GM23338 (cell line): Measurements from ENCODE around the gene RUNDC3A. TPM values are rescaled to one million over a fixed set of nuclear protein-coding genes. Genes with fewer than 3 reads are reported as not detected.

Experiments
- ATAC-seq: fragments of 200-7000 bp; cut with Tn5 transposase; 3 replicates; pipeline ENCODE4 v1.9.1; 2020
- DNase-seq: peaks from one replicate; pipeline ENCODE4 v3.0.0-alpha.2; 2015; ENCODE audit warnings: low spot score
- H2AFZ ChIP-seq: fragments of 200-600 bp; sonication (generic); 2 replicates; pipeline ENCODE4 v1.8.0; 2016; ENCODE audit warnings: antibody characterized with exemption, mild to moderate bottlenecking, moderate library complexity
- H3F3A ChIP-seq: fragments of 200-600 bp; sonication (generic); replicated peaks from 2 replicates; pipeline ENCODE4 v1.8.0; 2017; ENCODE audit warnings: antibody characterized with exemption, mixed run types, low read depth
- H3K27ac ChIP-seq: fragments of 200-600 bp; sonication (generic); 2 replicates; pipeline ENCODE4 v1.6.1; 2016; ENCODE audit warnings: low read depth
- H3K27me3 ChIP-seq: fragments of 200-600 bp; sonication (generic); 2 replicates; pipeline ENCODE4 v1.8.0; 2016; ENCODE audit warnings: mild to moderate bottlenecking, mixed run types, moderate library complexity; ENCODE audit not compliant: insufficient read depth
- H3K36me3 ChIP-seq: fragments of 200-600 bp; sonication (generic); 2 replicates; pipeline ENCODE4 v1.8.0; 2016; ENCODE audit warnings: mild to moderate bottlenecking; ENCODE audit not compliant: insufficient read depth
- H3K4me1 ChIP-seq: fragments of 200-600 bp; sonication (generic); 2 replicates; pipeline ENCODE4 v1.8.0; 2016; ENCODE audit warnings: mild to moderate bottlenecking, moderate library complexity; ENCODE audit not compliant: insufficient read depth
- H3K4me2 ChIP-seq: fragments of 200-600 bp; sonication (generic); 2 replicates; pipeline ENCODE4 v1.7.1; 2017; ENCODE audit warnings: mixed run types
- H3K4me3 ChIP-seq: fragments of 200-600 bp; sonication (generic); 2 replicates; pipeline ENCODE4 v1.6.1; 2016; ENCODE audit warnings: mixed run types
- H3K79me2 ChIP-seq: fragments of 200-600 bp; sonication (generic); replicated peaks from 2 replicates; pipeline ENCODE4 v1.8.0; 2017; ENCODE audit warnings: mild to moderate bottlenecking; ENCODE audit not compliant: insufficient read depth
- H3K9me2 ChIP-seq: fragments of 200-600 bp; sonication (generic); 2 replicates; pipeline ENCODE4 v1.8.0; 2017; ENCODE audit not compliant: insufficient read depth
- H4K20me1 ChIP-seq: fragments of 200-600 bp; sonication (generic); replicated peaks from 2 replicates; pipeline ENCODE4 v1.8.0; 2017; ENCODE audit warnings: mild to moderate bottlenecking; ENCODE audit not compliant: insufficient read depth
- H3K27ac Mint-ChIP-seq: 2 replicates; pipeline ENCODE4 v1.8.0; 2020; ENCODE audit warnings: inconsistent platforms, mild to moderate bottlenecking, moderate library complexity, mixed read lengths
- H3K27me3 Mint-ChIP-seq: 3 replicates; pipeline ENCODE4 v1.8.0; 2022; ENCODE audit warnings: low read depth, mild to moderate bottlenecking, moderate library complexity, mixed read lengths, inconsistent platforms; ENCODE audit not compliant: insufficient read depth, poor library complexity
- H3K36me3 Mint-ChIP-seq: 3 replicates; pipeline ENCODE4 v1.8.0; 2021; ENCODE audit warnings: low read depth, mild to moderate bottlenecking, inconsistent platforms, moderate library complexity, mixed read lengths
- H3K4me1 Mint-ChIP-seq: 3 replicates; pipeline ENCODE4 v1.8.0; 2020; ENCODE audit warnings: mild to moderate bottlenecking, inconsistent platforms, mixed read lengths
- H3K4me3 Mint-ChIP-seq: 3 replicates; pipeline ENCODE4 v1.8.0; 2021; ENCODE audit warnings: moderate library complexity, mild to moderate bottlenecking, inconsistent platforms, mixed read lengths
- H3K9me3 Mint-ChIP-seq: 3 replicates; pipeline ENCODE4 v1.8.0; 2020; ENCODE audit warnings: moderate library complexity, mild to moderate bottlenecking, inconsistent platforms, mixed read lengths
- ETS1 ChIP-seq: IDR thresholded peaks from 2 replicates; pipeline ENCODE4 v1.6.1; 2016; ENCODE audit warnings: antibody characterized with exemption
- NANOG ChIP-seq: IDR thresholded peaks from 2 replicates; pipeline ENCODE4 v1.6.1; 2016; ENCODE audit warnings: antibody characterized with exemption, borderline replicate concordance
- POLR2AphosphoS5 ChIP-seq: IDR thresholded peaks from 2 replicates; pipeline ENCODE4 v1.6.1; 2016; ENCODE audit warnings: antibody characterized with exemption, low read depth
- STAT1 ChIP-seq: IDR thresholded peaks from one replicate; pipeline ENCODE4 v1.6.1; 2016; ENCODE audit warnings: antibody characterized with exemption; ENCODE audit not compliant: unreplicated experiment
- ZNF114 ChIP-seq: fragments of 250-450 bp; sonication (Bioruptor Pico); IDR thresholded peaks from 2 replicates; pipeline ENCODE4 v1.5.0; 2020; ENCODE audit warnings: mild to moderate bottlenecking, moderate library complexity
- ZNF331 ChIP-seq: fragments of 250-450 bp; sonication (Bioruptor Pico); IDR thresholded peaks from 2 replicates; pipeline ENCODE4 v1.5.0; 2020; ENCODE audit warnings: low read depth, mild to moderate bottlenecking, moderate library complexity
- ZNF462 ChIP-seq: fragments of 250-450 bp; sonication (Bioruptor Pico); IDR thresholded peaks from 2 replicates; pipeline ENCODE4 v1.5.0; 2020; ENCODE audit warnings: mild to moderate bottlenecking, moderate library complexity
- polyA plus RNA-seq: library from polyadenylated mRNA; unstranded; fragments of >200 nt; fragmentation: Nextera tagmentation; extraction: Ambion mirVana; gene quantifications from 2 replicates; pipeline ENCODE4 v1.2.1, GENCODE V29; 2016
- total RNA-seq: library from RNA; depleted of rRNA; stranded (reverse); fragments of >200 nt; shearing (Covaris generic); gene quantifications from 2 replicates; pipeline ENCODE4 v1.2.3, GENCODE V29; 2014

Gene RUNDC3A
- total and polyA plus RNA-seq, 2 experiments from 2014 or later: 3.7 to 5.5 TPM

GRCh38 chr17:44273607-44274006 is 34.8 kb upstream of the RUNDC3A start:
- H2AFZ ChIP-seq: peak overlapping the region; percentile 59
- Mint-ChIP-seq H3K4me3 (no peak overlapping the region), H3K36me3 (no peaks in the 10 kb centered on the region; the same call in 2 of the 3 replicates), H3K9me3 (no peaks in the 10 kb centered on the region), H3K27me3 (peaks cover 17% of the 10 kb centered on the region), H3K4me1 (peaks cover 16% of the 10 kb centered on the region), H3K27ac (no peak overlapping the region)
- no peaks in the 10 kb centered on the region for H3K27me3 ChIP-seq
- H3K4me2 ChIP-seq: no peak overlapping the region
- no peaks in the 10 kb centered on the region for H4K20me1 ChIP-seq
- H3K4me1 ChIP-seq: peaks cover 7% of the 10 kb centered on the region; the same call in 1 of the 2 replicates
- no peak overlapping the region for H3K27ac ChIP-seq
- H3K9me2 ChIP-seq: no peaks in the 10 kb centered on the region
- DNase-seq (peak; percentile 54), ATAC-seq (peak; percentile 86)
- no peak for TF ChIP-seq ZNF114
- no peak for TF ChIP-seq STAT1
- TF ChIP-seq NANOG: no peak
- TF ChIP-seq ZNF331 (CRISPR knock-in tag): no peak
- TF ChIP-seq ZNF462 (CRISPR knock-in tag): no peak
- no peak for TF ChIP-seq ETS1
- TF ChIP-seq POLR2AphosphoS5: no peak
- no peaks in the 10 kb centered on the region for H3F3A ChIP-seq
- no peaks in the 10 kb centered on the region for H3K79me2 ChIP-seq
- no peak overlapping the region for H3K4me3 ChIP-seq
- no peaks in the 10 kb centered on the region for H3K36me3 ChIP-seq
